SK-N-SH (cell line): ENCODE results near the gene INO80C.

Source experiments
- CTCF ChIP-seq: fragments of 200-600 bp; sonication (generic); IDR thresholded peaks from 2 replicates; pipeline ENCODE4 v1.6.1; 2017; ENCODE audit warnings: antibody characterized with exemption, mild to moderate bottlenecking, moderate library complexity
- EP300 ChIP-seq, 2 experiments: IDR thresholded peaks; 2 replicates each; pipeline versions ENCODE4 v1.4.0 to v1.6.1; 2012; ENCODE audit warnings: borderline replicate concordance in 1 of 2, low read depth in 1 of 2, low read length in 1 of 2
- GABPA ChIP-seq: IDR thresholded peaks from 2 replicates; pipeline ENCODE4 v1.4.0; 2012; ENCODE audit warnings: low read depth, mild to moderate bottlenecking
- GATA2 ChIP-seq: sonication (generic); formaldehyde crosslinking; IDR thresholded peaks from 2 replicates; pipeline ENCODE4 v1.5.0; 2020; ENCODE audit warnings: mild to moderate bottlenecking, missing genetic modification reagents
- NRF1 ChIP-seq: IDR thresholded peaks from 2 replicates; pipeline ENCODE4 v1.6.1; 2012; ENCODE audit warnings: low read depth, mild to moderate bottlenecking, low read length
- POLR2AphosphoS5 ChIP-seq: IDR thresholded peaks from 2 replicates; pipeline ENCODE4 v1.6.1; 2012; ENCODE audit warnings: low read depth, low read length
- REST ChIP-seq: IDR thresholded peaks from 2 replicates; pipeline ENCODE4 v1.6.1; 2012; ENCODE audit warnings: mild to moderate bottlenecking, low read depth, low read length, moderate library complexity
- RXRA ChIP-seq: IDR thresholded peaks from 2 replicates; pipeline ENCODE4 v1.4.0; 2012; ENCODE audit warnings: low read depth, mild to moderate bottlenecking, borderline replicate concordance
- SMC3 ChIP-seq: IDR thresholded peaks from 2 replicates; pipeline ENCODE4 v1.6.1; 2012; ENCODE audit warnings: low read depth, low read length, improper control_type of control experiment
- TAF1 ChIP-seq: IDR thresholded peaks from 2 replicates; pipeline ENCODE4 v1.6.1; 2012; ENCODE audit warnings: low read depth, mild to moderate bottlenecking, low read length, moderate library complexity, borderline replicate concordance
- USF2 ChIP-seq: fragments of 150-350 bp; IDR thresholded peaks from 2 replicates; pipeline ENCODE4 v1.6.1; 2017; ENCODE audit warnings: antibody characterized with exemption, low read length, low read depth, borderline replicate concordance
- TF ChIP-seq, protein P1 (sequence below): IDR thresholded peaks from 2 replicates; pipeline ENCODE4 v1.4.0; 2012; ENCODE audit warnings: low read depth, borderline replicate concordance

DNA sequence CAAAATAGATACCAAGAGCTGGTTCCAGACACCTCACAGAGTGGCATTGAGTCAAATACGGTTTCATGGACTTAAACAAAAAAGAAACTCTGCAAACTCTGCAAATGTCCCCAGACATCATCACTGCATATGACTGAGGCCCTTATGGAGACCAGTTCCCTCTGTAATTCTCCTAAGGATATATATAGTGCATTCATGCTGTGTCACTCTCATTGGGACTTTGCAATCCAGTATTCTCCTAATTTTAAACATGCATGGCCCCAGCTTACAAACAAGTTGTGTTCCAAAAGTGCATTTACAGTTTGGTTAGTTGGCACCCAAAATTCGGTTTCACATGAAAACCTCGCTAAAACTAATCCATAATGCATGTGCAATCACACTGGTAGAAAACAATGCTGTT, 18.6 kb upstream of the INO80C start:
- no peak for TF ChIP-seq RXRA
- TF ChIP-seq EP300 (IDR thresholded peaks at IDR 0.05; ENCODE audit: borderline replicate concordance in 1 of 2, low read depth in 1 of 2, low read length in 1 of 2): no peak
- no peak for TF ChIP-seq REST
- no peak for TF ChIP-seq CTCF
- TF ChIP-seq SMC3: no peak
- no peak for TF ChIP-seq POLR2AphosphoS5
- no peak for TF ChIP-seq GABPA
- no peak for TF ChIP-seq GATA2
- TF ChIP-seq, protein P1, sequence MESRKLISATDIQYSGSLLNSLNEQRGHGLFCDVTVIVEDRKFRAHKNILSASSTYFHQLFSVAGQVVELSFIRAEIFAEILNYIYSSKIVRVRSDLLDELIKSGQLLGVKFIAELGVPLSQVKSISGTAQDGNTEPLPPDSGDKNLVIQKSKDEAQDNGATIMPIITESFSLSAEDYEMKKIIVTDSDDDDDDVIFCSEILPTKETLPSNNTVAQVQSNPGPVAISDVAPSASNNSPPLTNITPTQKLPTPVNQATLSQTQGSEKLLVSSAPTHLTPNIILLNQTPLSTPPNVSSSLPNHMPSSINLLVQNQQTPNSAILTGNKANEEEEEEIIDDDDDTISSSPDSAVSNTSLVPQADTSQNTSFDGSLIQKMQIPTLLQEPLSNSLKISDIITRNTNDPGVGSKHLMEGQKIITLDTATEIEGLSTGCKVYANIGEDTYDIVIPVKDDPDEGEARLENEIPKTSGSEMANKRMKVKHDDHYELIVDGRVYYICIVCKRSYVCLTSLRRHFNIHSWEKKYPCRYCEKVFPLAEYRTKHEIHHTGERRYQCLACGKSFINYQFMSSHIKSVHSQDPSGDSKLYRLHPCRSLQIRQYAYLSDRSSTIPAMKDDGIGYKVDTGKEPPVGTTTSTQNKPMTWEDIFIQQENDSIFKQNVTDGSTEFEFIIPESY: no peak
- TF ChIP-seq USF2: no peak
- no peak for TF ChIP-seq NRF1
- TF ChIP-seq TAF1: no peak
